ENCODE measurements around the gene LYPD4. TPM values are rescaled to one million over a fixed set of nuclear protein-coding genes. Genes with fewer than 3 reads are reported as not detected.

The LYPD4 gene
- total RNA-seq, 1 donor from 2014 or later: not detected

DNA sequence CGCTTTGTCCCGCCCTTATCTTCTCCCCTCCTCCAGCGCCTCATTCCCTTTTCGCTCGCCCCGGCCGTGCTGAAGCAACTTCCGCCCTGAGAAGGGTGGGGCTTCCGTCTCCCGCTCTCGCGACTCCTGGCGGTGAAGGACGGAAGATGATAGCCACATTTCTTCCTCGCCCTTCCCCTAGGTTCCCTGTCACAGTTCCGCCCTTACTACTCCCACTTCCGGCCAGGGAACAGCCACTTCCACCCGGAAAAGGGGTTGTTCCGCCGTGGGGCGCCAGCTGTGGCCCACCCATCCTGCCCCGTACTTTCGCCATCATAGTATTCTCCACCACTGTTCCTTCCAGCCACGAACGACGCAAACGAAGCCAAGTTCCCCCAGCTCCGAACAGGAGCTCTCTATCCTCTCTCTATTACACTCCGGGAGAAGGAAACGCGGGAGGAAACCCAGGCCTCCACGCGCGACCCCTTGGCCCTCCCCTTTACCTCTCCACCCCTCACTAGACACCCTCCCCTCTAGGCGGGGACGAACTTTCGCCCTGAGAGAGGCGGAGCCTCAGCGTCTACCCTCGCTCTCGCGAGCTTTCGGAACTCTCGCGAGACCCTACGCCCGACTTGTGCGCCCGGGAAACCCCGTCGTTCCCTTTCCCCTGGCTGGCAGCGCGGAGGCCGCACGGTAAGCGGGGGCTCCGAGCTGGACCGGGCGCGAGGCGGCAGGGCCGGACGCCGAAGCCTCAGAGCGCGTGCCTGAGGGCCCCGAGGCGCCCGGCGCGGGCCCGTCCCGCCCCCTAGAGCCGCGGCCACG lies 15.3 kb upstream of the LYPD4 start, which contains the start of gene RPS19:
Gene RPS19 (plus strand): TSS at position 638 of the 801 bp plus-strand sequence. CDS start 520 bp downstream, outside the sequence.
- intact Hi-C loops (cut with micrococcal nuclease): loop anchor here (1.0 to 10.0 kb wide), 14 partner anchors 11 to 1511 kb away; partner anchors contain the start of genes ATP1A3, C19orf47, HNRNPUL1 and PLD3

DNA sequence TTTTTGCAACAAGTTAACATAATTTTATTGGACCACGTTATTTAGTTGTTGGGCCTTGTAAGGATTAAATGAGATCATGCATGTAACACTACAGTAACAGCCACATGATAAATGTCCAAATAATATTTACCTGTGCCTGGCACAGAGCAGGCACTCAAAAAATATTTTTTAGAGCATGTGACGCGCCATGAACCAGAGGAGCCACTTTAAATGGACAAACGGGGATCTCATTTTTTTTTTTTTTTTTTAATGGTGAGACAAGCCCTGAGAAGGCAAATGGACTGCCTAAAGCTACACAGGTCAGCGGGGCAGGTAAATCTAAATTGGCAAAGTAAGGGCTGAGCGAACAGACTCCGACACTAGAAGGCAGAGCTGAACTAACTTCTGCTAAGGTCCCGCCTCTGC lies 14.7 kb upstream of the LYPD4 start:
- intact Hi-C loops (cut with micrococcal nuclease): loop anchor here (1.0 to 5.0 kb wide), 7 partner anchors 16 to 597 kb away; partner anchors contain the start of genes HNRNPUL1 and RABAC1

DNA sequence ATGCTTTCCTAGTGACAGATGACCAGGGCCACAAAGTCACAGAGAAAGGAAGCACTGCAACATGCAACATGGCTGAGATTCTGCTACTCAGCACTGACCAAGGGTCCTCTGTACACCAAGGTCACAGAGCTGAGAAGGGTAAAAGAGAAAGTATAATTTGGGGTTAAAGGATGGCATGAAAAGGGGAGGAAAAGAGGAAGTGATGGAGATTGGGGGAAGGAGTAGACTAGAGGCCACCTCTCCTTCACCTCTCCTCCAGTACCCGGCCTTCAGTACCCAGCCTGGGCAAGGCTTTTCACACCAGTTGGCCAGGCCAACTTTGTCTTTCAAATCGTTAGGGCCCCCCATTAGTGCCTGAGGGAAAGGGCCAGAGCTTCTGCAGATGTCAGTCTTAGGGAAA lies 9.3 kb upstream of the LYPD4 start:
- intact Hi-C loops (cut with micrococcal nuclease): no loop called here

DNA sequence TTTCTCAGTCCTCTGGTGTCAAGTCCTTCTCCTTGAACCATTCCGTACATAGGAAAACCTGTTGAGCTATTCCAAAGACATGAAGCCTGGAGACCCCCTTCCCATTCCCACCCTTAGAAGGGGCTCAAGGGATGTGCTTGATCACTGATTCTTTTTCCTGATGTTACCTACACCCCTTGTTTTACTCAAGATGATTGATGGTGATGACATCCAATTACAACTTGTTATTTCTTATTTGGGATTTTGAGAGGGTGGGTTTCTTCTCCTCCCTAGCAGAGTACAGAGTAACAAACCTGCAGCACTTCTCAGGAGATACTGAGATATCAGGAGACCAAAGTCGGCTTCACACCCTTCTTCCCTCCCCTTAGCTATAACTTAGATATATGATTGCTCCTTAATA lies 8.9 kb upstream of the LYPD4 start:
- intact Hi-C loops (cut with micrococcal nuclease): no loop called here

DNA sequence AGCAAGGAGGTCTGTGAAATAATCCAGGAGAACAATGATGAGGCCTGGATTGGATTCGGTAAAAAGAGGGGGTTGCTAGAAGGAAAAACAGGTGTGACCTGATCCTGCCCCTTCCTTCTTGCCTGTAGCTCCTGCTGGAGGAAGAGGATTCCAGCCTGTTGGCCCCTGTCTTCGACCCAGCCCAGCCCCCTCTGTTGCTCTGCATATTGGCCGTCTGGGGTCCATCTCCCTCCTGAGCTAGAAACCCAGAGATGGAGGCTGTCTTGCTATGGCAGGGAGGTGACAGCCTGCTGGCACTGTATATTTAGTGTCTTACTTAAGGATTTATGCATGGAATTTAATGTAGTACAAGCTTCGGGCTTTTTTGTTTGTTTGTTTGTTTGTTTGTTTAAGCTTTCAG lies 7.0 kb upstream of the LYPD4 start:
- intact Hi-C loops (cut with micrococcal nuclease): no loop called here

DNA sequence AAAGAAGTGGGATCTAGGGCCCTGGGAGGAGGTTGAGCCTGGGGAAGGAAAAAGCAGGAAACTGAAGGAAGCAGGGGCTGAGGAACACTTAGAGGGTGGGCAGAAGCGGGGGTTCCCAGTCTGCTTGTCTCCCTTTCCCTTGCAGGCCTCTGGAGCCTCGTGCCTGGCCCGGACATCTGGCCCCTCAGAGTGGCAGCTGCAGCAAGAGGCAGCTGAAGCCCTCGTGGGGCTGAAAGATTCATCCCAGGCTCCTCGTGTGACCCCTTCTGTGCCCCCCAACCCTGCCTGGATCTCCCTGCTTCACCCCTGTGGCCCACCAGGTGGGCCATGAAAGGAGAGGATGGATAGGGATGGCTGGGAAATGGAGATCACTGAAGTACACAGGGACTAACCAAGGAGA lies 5.9 kb upstream of the LYPD4 start:
- intact Hi-C loops (cut with micrococcal nuclease): no loop called here

DNA sequence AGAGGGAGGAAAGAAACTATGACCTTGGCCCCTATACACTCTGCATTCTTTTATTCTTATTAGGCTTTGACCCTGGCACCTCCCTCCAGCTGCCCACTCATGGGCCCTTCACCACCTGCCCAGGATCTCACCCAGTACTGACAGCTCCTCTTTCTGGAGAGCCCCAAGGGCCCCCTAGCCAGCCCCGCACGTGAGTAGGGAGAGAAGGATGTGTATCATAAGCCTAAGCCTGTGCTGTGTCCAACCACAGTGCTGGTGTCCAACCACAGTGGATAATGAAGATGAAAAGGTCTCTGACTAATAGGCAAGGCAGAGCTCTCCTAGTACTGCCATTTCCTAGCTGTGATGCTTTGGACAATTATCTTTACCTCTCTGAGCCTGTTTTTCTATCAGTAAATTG lies 4.6 kb upstream of the LYPD4 start:
- intact Hi-C loops (cut with micrococcal nuclease): no loop called here

DNA sequence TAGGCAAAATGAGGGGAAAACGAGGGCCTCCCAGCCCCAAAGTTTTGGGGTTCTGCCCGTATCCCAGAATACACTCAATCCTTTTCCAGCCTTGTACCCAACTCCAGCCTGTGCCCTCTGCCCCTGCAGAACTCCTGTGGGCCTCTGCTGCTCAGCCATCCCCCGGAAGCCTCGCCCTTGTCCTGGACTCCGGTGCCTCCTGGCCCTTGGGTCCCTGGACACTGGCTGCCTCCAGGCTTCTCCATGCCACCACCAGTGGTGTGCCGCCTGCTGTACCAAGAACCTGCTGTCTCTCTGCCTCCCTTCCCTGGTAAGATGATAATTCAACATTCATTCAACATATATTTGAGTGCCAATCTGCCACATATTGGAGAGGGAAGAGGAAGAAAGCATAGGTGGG lies 4.2 kb upstream of the LYPD4 start:
- intact Hi-C loops (cut with micrococcal nuclease): no loop called here

DNA sequence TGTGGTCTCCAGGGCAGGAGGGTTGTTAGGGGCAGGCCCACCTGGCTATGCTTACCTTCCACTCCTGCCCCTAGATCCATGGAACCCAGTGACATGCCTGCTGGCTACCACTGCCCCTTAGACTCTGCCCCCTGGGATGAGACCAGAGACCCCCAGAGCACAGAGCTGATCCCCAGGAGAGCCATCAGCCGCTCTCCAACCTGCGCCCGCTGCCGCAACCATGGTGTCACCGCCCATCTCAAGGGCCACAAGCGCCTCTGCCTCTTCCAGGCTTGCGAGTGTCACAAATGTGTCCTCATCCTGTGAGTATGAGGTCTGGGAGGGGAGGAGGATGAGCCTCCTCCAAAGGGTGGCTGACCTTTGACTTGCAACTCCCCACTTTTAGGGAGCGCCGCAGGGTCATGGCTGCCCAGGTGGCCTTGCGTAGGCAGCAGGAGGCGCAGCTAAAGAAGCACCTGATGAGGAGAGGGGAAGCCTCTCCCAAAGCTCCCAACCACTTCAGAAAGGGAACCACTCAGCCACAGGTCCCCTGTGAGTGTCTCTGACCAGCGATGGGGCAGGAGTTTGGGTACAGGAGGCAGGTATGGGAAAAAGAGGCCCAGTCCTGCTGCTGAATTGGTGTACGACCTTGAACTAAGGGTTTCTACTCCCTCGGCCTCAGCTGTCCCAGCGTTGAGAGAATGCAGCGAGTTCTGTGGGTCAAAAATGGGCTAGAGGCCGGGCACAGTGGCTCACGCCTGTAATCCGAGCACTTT lies 3.0 kb upstream of the LYPD4 start:
- intact Hi-C loops (cut with micrococcal nuclease): no loop called here

DNA sequence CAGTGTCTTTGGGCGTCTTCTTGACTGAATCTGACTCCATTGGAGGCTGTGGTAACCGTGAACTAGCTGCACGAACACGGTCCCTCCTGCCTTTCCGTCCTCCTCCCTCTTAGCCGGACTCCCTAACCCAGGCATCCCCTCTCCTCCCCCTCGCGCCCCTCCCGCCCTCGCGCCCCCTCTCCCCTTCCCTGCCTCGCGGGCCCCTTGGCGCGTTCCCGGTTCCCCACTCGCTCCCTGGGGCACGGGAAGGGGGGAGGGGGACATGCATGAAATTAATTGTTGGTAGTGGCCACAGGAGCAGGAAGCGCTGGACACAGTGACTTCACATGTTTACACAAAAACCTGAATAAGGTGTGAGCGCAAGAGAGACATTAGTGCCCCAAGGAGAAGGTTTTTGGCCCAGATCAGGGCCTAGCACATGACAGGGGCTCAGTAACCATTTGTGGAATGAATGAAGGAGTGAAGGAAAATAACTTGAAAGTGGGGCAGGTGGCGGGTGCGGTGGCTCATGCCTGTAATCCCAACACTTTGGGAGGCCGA lies 638 bp upstream of the LYPD4 start:
- intact Hi-C loops (cut with micrococcal nuclease): no loop called here

DNA sequence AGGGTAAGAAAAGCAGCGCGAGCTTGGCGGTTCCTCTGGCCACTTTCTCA lies 343 bp upstream of the LYPD4 start, which contains the start of gene DMRTC2:
Gene DMRTC2 (plus strand): TSS at position 42 of the 50 bp plus-strand sequence. CDS start 2,387 bp downstream, outside the sequence.
- intact Hi-C loops (cut with micrococcal nuclease): no loop called here

DNA sequence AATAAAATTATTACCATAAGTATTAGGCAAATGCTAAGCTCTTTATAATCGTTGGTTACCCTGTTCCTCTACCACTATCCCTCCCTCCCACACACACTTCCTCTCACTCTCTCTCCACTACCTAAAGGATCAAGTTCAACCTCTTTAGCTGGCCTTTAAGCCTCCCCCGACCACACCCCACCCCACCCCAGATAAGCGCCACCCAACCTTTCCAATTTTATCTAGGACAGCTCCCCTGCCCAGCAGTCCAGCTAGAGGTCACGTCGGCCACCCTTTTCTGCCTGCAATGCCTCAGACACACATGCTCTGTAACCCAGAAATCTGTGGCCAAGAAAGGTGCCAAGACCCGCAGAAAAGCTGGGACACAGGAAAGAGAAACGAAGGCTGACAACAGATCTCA lies 1.1 kb downstream of the LYPD4 start:
- intact Hi-C loops (cut with micrococcal nuclease): no loop called here

DNA sequence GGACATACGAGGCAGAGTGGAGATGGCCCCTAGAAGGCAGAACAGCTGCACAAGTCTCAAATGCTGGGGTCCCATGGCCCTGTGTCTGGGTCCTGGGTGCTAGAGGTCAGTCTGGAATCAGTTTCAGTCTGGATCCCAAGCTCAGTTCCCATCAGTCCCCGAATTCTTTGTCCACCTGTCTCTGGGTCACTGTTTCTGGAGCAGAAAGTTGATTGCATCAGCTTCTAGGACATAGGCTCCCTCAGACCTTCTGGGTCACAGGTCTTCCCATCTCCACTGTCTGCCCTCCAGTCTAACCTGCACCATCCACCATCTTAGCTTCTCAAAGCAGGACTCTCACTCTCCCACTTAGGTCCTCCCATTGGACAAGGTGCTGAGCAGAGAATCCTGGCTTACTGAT lies 5.3 kb downstream of the LYPD4 start:
- intact Hi-C loops (cut with micrococcal nuclease): no loop called here

DNA sequence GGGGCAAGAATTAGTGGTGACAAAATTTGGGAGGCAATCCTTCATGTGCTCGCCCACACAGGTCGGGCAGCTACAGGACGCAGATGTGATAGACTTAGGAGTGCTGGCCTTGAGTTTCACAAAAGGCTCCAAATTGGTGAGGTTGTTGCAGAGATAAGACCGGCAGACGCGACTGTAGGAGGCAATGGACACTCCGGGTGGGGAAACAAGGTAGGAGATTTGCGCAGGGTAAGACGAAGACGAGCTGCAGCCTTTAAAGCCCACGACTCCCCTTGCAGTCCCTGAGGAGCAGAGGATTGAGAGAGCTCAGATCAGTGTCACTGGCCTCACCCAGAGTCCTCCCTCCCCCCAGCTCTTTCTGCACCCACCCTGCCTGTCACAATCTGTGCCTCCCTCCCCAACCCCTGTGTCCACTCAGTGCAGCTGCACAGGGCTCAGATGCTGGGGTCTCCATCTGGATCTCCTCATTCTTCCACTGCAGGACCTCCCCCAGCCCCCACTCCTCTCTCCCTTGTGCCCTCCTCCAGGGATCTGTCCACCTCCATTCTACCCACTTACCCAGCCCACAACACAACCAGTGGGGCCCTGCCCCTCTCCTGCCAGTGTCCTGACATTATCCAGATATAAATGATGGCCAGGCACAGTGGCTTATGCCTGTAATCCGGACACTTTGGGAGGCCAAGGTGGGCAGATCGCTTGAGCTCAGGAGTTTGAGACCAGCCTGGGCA lies 6.3 kb downstream of the LYPD4 start:
- intact Hi-C loops (cut with micrococcal nuclease): no loop called here

DNA sequence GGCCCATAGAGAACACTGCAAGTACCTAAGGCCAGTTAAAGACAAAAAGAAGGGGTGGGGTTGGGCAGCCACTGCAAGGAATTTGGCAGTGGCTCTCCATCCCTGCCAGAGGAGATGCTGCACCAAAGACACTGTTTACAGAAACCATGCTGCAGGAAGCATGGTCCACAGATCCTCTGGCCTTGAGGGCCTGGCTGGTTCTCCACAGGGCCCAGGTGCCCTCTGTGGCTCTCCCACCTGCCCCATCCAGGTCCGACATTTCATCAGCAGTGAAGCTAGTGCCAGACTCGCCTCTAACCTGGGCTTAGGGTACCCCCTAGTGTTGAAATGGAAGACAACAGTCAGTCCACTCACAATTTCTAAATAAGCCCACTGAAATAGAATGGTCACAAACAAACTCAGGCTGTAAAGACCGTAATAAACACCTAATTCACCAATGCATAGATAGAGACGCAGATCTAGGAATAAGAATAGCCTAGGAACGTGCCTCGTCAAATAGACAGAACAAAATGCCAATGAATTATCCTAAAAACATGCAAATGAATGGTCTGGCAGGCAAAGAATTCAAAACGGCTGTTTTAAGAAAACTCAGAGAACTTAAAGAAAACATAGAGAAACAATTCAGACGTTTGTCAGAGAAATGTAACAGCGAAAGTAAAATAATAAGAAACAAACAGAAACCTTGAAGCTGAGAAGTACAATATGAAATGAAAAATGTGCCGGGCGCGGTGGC lies 23.3 kb downstream of the LYPD4 start:
- intact Hi-C loops (cut with micrococcal nuclease): loop anchor here (1.0 kb wide), 2 partner anchors 28 to 68 kb away; no protein-coding TSS in a partner anchor

DNA sequence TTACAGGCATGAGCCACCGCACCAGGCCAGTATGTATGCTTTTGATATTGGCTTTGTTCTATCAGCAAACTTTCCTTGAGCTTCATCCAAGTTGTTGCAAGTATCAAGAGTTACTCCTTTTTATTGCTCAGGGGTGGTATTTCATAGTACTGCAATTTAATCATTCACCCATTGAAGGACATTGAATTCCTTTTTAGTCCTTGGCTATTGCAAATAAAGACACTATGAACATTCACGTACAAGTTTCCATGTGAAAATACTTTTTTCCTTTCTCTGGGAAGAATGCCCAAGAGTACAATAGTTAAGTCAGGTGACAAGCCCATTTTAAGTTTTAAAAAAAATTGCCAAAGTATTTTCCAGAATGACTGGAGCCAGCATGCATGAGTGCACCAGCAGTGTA lies 27.7 kb downstream of the LYPD4 start:
- intact Hi-C loops (cut with micrococcal nuclease): no loop called here

DNA sequence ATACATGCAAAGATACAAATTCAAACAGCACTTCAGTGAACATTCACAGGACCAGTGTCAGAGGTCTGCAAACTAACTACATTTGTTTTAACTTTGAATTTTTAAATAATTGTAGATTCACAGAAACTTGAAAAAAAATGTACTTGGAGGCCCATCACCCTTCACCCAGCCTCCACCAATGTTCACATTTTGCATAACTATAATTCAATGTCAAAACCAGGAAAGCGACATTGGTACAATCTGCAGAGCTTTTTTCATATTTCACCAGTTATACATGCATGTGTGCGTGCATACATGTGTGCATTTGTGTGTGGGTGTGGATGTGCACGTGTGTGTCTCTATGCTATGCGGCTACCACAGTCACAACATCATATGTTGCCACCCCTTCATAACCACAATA lies 29.2 kb downstream of the LYPD4 start:
- intact Hi-C loops (cut with micrococcal nuclease): no loop called here

DNA sequence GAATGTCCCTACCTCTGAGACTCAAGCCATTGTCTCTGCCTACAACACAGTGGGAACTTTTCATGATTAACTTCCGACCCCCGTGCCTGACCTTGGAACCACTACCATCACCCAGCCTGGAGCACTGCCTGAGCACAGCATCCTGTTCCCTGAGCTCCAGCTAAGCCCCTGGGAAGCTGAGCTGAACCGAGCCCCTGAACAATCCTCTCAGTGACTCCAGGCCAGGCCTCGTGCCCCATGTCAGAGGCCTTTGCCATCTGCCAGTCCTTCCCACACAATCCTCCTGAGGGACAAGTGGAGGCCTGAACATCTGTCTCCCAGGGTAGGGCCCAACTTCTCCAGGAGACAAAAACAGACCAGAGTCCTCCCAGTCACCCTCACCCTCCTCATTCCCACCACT lies 30.6 kb downstream of the LYPD4 start:
- intact Hi-C loops (cut with micrococcal nuclease): no loop called here

DNA sequence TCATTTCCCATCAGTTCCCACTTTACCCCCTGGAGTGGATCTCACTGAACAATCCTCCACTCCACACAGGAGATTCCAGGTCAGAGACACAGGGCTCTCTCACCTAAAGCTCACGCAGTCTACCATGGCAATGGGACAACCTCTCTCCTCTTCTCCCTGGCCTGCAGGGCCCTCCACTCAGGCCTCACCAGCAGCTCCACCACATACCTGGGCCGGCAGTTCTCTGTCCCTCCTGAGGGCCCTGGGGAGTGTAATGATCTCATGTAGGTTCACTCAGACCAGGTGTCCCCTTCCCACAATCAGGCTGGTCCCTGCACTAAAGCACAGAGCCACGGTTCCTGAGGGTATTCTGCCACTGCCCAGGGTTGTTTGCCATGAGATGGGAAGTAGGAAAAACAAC lies 32.5 kb downstream of the LYPD4 start:
- intact Hi-C loops (cut with micrococcal nuclease): no loop called here

DNA sequence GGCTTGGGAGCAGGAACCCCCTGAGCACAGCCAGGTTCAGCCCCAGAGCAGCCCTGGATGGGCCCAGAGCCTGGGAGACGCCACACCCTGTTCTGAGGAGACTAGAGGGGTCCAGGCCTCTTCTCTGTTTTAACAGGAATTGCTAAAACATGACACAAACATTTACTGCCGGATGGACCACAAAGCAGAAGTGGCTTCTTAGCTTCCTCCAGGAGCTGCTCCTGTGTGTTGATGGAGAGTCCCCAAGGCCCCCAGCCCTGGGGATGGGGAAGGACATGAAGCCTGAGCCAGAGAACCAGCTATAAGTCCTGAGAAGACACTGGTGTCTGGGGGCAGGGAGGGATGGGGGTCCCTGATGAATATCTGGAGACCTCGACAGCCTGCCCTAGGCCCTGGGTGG lies 33.4 kb downstream of the LYPD4 start:
- intact Hi-C loops (cut with micrococcal nuclease): no loop called here

DNA sequence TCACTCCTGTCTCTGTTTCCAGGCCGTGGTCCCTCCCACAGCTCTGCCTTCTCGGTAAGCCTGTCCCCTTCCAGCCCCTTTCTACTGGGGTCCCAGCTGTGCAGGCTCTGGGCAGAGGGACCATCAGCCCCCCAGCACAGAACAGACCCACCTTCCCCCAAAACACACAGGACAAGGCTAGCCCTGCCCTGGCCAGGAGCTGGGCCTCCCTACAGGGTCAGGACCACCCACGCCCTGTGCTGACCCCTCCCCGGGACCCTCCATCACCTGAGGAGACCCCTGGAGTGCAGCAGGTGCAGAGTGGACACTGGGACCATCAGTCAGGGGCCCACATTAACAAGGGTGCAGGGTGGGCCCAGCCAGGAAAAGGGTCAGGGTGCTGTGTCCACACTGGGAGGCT lies 34.2 kb downstream of the LYPD4 start:
- intact Hi-C loops (cut with micrococcal nuclease): no loop called here

Measured in T-helper 1 cell treated with Interleukin-12 subunit alpha and Interleukin-12 subunit beta and Interleukin-4 antibody, amounts not matched to agents 30 ng/mL and 1 ng/mL, for 36 hours (primary cell).